Body of pancreas (tissue), 4 donors: ENCODE data around the gene MMP17.

Source experiments
- CTCF ChIP-seq, 7 experiments: fragments of 450-650 bp in 4 of 7; fragments of 200-600 bp in 3 of 7; sonication (generic) in 3 of 7; IDR thresholded peaks; one replicate each; pipeline ENCODE4 v1.5.1; 2016 to 2019; ENCODE audit warnings: antibody characterized with exemption in 7 of 7
- POLR2A ChIP-seq, 3 donors: fragments of 450-650 bp; IDR thresholded peaks; one replicate each; pipeline ENCODE4 v1.6.1; 2016; ENCODE audit warnings: antibody characterized with exemption in 3 of 3, mild to moderate bottlenecking in 2 of 3

GRCh38 chr12:131882804-131883520 lies 54.8 kb downstream of the MMP17 start:
- TF ChIP-seq POLR2A (IDR thresholded peaks at IDR 0.05) (no peak), CTCF (IDR thresholded peaks at IDR 0.05) (no peak)
